HG03175 (cell line): ENCODE data around the gene TEX22.

Experiments
- ATAC-seq: cut with Tn5 transposase; IDR thresholded peaks from one replicate; pipeline ENCODE4 v1.9.1; 2021; ENCODE audit warnings: mild to moderate bottlenecking, moderate library complexity; ENCODE audit not compliant: unreplicated experiment

Gene TEX22

GRCh38 chr14:105384041-105384557 lies 14.2 kb upstream of the TEX22 start:
- ATAC-seq = no peak

DNA sequence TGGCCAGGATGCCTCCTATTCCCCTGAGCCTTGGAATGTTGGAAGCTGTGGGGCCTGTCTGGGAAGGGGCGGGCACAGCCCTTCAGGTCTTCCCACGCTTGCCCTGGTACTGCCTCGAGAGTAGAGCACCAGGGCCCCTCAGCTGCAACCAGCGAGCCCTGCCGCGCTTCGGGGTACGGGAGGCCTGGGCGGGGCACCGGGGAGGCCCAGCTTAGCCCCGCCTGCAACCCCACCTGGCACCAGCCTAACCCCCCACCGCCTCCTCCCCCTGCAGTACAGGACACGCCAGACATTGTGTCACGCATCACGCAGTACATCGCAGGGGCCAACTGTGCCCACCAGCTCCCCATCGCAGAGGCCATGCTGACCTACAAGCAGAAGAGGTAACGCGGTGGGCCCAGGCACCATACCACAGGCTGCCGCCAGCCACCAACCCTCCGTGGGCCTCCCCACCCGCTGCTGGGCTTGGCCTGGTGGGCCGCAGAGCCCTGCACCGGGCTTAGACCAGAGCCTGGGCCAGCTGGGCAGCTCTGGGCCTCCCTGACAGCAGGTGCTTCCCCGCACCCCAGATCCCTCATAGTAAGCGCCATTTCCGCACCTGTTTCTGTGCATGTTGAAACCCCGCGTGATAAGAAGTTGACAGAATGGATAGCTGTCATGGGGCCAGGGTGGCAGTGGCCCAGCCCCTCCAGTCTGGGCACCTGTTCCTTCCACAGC lies 13.6 kb upstream of the TEX22 start:
- ATAC-seq = no peak

DNA sequence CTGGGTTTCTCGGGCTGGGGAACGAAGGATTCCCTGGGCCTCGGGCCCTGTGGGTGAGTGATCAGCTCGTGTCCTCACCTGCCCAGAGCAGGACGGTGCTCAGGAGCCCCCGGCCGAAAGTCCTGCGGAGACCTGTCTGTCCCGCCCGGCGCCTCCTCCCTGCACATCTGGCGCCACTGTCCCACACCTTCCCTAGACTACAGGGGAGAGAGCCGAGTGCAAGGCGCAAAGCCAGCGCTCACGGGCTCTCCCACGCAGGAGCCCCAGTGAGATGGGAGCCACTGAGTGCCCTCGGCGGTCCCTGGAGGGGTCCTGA lies 13.1 kb upstream of the TEX22 start:
- no peak for ATAC-seq

DNA sequence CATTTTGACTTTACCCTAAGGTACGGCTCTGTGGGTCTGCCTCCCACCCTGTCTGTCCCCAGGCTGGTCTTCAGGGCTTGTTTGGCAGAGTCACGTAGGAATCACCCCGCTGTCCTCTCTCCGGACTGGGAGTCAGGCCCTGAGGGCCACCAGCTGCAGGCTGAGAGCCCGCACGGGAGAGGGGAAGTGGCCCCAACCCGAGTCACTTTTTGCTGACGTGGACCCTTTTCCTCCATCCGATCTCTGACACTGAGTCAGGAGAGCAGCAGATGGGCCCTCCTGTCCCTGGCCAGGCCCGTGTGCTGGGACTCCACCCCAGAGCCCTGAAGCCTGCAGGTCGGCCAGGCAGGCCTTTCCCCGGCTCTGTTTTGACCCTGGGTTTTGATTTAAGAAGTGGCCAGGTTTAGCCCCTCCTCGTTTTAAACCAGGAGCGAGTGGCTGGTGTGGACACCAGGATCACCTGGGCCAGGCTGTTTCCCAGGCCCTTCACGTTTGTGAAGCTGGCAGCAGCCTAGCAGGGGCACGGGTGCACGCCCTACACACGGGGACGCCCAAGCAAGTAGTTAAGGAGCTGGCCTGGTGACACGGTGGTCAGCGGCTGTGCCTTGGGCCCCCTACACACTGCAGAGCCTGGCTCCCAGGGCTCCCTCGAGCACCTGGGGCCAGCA lies 12.5 kb upstream of the TEX22 start:
- no peak for ATAC-seq

GRCh38 chr14:105386581-105387529 lies 11.5 kb upstream of the TEX22 start:
- ATAC-seq = no peak

DNA sequence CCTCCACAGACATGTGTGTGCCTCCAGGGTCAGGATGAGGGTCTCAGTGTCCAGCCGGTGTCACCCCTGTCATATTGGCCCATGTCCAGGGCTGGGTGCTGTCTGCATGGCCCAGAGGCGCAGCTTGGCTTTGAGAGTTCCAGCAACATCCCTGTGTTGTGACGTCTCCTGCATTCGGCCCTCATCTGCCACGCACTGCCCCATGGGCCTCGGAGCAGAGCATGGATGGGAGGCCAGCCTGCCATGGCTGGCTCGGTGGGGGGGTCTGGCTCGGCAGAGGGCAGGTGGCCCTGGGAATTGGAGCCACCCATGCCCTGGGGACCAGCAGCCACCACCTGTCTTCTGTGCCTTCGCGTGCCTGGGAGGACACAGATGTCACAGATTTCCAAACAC lies 10.8 kb upstream of the TEX22 start:
- no peak for ATAC-seq

- no peak for ATAC-seq
These were observed 10.0 kb upstream of the TEX22 start for GRCh38 chr14:105388110-105388951.

- ATAC-seq = no peak
These were observed 9.4 kb upstream of the TEX22 start for GRCh38 chr14:105388976-105389375.

DNA sequence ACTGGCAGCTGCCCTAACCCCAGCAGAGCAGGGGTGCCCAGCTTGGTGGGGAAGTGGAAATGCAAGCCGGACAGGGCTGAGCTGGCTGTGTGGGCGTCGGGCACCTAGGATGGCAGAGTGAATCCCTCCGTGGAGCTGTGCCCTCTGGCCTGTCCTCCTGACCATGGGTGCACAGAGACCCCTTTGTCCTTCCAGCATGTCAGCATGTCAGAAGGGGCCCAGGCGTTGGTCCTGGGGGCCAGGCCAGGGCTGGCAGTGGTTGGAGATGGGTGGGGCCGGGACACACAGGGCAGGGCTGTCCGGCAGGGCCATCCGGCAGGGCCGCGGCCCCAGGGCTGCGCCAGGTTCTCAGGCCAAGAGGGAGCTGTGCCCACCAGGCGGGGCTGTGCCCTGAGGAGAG lies 8.8 kb upstream of the TEX22 start:
- ATAC-seq = no peak

DNA sequence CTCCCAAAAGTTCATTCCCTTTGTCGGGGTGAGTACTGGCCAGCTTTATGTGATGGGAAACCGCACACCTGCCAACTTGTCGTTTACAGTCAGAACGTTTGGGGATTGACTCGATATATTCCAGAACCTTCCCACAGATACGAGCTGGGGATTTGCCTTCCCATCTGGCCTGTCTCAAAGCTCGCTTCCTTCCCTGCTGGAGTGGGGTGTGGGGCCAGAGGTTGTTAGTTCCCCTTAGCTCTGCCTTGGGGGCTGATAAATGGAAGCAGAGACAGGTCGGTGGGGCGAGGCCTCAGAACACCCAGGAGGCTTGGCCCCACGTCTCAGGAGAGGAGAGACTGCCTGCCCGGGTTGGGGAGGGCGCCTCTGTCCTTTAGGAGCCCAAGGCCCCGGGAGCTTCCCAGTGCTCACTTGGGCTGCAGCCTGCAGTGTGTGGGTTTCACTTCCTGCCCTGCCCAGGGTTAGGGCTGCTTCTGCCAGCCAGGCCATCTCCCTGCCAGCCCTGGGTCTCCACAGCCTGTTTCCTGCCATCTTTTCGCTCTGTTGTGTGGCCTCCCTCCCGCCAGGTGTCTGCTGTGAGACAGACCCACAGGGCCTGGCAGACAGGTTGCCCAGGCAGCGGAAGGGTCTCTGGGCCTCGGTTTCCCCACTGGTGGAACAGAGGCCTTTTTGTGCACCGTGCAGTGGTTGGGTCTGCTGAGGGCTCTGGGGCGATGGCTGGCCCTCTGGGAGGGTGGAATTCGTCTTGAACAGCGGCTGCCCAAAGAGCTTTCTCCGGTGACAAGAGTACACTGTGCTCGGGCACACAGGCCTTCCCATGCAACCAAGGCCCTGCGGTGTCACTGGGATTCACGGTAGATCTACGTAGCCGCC lies 8.1 kb upstream of the TEX22 start:
- ATAC-seq = no peak

DNA sequence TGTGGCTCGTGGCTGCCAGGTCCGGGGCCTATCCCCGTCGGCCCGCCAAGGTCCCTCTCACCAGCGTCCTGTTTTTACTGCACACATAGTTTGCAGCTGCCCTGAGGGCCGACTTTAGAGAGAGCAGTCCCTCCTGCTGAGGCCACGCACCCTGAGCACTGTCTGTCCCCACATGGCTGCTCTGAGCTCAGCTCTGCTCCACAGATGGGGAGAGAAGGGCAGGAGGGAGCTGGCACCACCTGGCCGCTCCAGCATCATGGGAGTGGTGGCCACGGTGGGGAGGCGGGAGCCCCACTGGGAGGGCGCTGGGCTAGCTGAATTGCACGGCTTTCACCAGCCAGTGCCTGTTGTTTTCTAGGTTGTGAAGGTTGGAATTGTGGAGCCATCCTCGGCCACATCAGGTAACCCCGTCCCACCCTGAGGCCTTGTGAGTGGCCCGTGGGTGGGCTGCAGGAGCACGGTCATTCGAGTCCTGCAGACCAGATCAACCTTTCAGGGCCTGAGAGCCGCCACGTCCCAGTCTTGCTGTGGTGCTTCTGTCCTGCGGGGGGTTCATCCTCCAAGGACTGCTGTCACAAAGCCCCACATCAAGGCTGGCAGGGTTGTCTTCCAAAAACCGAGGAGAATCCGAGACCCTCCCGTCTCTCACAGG lies 7.4 kb upstream of the TEX22 start:
- ATAC-seq = no peak

GRCh38 chr14:105391541-105391940 lies 6.8 kb upstream of the TEX22 start:
- ATAC-seq = no peak

DNA sequence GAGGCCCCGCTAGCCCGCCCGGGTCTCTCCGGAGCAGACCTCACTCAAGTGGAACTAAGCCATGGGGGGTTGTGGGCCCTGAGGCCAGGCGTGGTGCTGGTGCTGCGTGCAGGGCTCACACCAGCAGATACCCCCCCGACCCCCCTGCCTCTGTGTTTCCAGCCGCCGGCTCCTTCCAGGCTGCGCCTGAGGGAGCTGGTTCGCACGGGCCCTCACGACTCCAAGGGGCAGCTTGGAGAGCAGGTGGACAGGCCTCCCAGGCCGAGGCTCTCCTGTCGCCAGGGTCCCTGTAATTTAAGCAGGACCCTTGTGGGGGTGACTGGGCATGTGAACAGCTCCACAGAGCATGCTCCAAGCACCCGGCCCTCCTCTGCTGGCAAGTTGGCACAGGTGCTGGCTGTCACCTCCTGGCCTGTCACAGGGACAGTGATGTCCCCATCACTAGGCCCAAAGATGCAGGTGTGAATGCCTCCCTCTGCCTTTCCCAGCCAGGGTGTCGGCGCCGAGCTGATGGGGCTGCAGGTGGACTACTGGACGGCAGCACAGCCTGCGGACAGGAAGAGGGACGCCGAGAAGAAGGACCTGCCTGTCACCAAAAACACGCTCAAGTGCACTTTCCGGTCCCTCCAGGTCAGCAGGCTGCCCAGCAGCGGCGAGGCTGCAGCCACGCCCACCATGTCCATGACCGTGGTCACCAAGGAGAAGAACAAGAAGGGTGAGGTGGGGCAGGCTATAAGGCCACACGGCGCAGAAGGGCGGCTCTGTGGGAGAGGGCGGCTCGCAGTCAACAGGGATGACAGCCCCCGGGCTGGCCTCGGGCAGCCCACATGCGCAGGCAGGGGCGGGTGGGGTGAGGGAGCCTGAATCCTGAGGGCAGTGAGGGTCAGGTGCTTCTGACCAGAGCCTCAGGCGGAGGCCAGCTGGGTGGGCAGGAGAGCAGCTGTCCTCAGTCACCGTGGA lies 5.9 kb upstream of the TEX22 start:
- ATAC-seq = no peak

- ATAC-seq = no peak
These were observed 5.2 kb upstream of the TEX22 start for GRCh38 chr14:105393151-105393550.

- no peak for ATAC-seq
These were observed 3.4 kb upstream of the TEX22 start for GRCh38 chr14:105394714-105395537.

- ATAC-seq = no peak
These were observed 2.8 kb upstream of the TEX22 start for GRCh38 chr14:105395538-105395854.

DNA sequence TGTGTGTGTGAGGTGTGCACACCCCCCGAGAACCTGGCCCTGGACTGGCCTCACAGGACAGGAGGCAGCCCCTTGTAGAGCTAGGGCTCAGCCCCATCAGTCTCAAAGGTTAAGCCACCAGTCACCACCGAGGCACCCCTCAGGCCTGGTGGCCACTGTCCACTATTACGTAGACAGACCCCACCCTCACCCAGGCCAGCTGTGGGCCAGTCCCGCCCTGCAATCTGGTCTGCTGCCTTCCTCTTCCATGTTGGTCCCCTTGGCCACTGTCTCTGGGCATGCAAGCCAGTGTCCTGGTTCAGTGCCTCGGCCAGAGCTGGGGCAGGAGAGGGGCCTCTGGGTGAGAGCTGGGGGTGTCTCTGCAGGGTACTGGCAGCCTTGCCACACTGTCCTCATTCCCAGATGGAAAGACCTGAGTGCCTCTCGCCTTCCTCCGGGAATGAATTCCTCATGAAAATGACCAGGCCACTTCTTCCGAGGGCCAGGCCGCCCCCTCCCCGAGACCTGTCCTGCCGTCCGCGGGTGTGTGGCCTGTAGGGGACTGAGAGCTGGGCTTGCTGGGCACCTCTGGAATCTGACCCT lies 897 bp upstream of the TEX22 start:
- no peak for ATAC-seq
